Ovary (tissue), 9 donors: Measurements from ENCODE around the gene GAL3ST2. TPM values are rescaled to one million over a fixed set of nuclear protein-coding genes. Genes with fewer than 3 reads are reported as not detected.
"Not testable (repeated sequence)": the region's sequence is repeated elsewhere in the genome, so short reads cannot be mapped to it uniquely, and the experiment has no call there.

Experiments
- DNase-seq, 5 donors: peaks; one replicate each; pipeline ENCODE4 v3.0.0-alpha.2; 2019 to 2020
- H3K27ac ChIP-seq, 2 donors: fragments of 200-600 bp; one replicate each; pipeline versions ENCODE4 v1.5.1 to v1.8.0; 2019 to 2022
- H3K27me3 ChIP-seq: fragments of 200-600 bp; one replicate; pipeline ENCODE4 v1.8.0; 2022
- H3K36me3 ChIP-seq: fragments of 200-600 bp; sonication (generic); one replicate; pipeline ENCODE4 v1.5.1; 2019
- H3K4me1 ChIP-seq: one replicate; pipeline ENCODE4 v1.8.1; 2013; ENCODE audit warnings: mild to moderate bottlenecking, moderate library complexity; ENCODE audit not compliant: insufficient read depth
- H3K4me3 ChIP-seq: fragments of 200-600 bp; sonication (generic); one replicate; pipeline ENCODE4 v1.5.1; 2017
- H3K9me3 ChIP-seq, 2 donors: fragments of 200-600 bp in 1 of 2; sonication (generic) in 1 of 2; one replicate each; pipeline versions ENCODE4 v1.5.1 to v1.8.1; 2013 to 2019; ENCODE audit warnings: mild to moderate bottlenecking in 1 of 2, moderate library complexity in 1 of 2
- EP300 ChIP-seq: sonication (generic); formaldehyde crosslinking; IDR thresholded peaks from one replicate; pipeline ENCODE4 v1.6.1; 2017; ENCODE audit warnings: antibody characterized with exemption
- POLR2A ChIP-seq: fragments of 450-650 bp; IDR thresholded peaks from one replicate; pipeline ENCODE4 v1.6.1; 2017; ENCODE audit warnings: antibody characterized with exemption, mild to moderate bottlenecking, moderate library complexity
- WGBS, 3 donors: extraction: QIAGEN DNeasy Blood & Tissue Kit in 1 of 3; methylation state at CpG; one replicate each; pipeline versions ENCODE4 v1.1.5 to v1.1.7; 2013 to 2017; 5-methylcytosine and 5-hydroxymethylcytosine counted together
- intact Hi-C, 4 donors: fragments of 100-400 bp; cut with DNase I; formaldehyde crosslinking; loops; one replicate each; pipeline versions ENCODE4 v1.11.0 to v1.15.1; 2022 to 2023
- polyA plus RNA-seq, 2 donors: library from polyadenylated mRNA; stranded (reverse); fragments of 200-250 nt in 1 of 2; fragments of 350-450 nt in 1 of 2; fragmentation: Illumina TruSeq in 1 of 2; extraction: RNeasy Lipid Tissue Mini Kit (QIAGEN cat#74804) in 1 of 2; gene quantifications; one replicate each; pipeline ENCODE4 v1.2.3, GENCODE V29; 2013 to 2014
- total RNA-seq, 7 donors: library from RNA; depleted of rRNA in 2 of 7; stranded (reverse); fragments of >200 nt in 2 of 7; fragmentation: NEBNext Ultra II Directional in 3 of 7; extraction: Animal tissue kit (Norgen Biotek cat#: 25700) in 3 of 7; gene quantifications; one replicate each; pipeline versions ENCODE4 v1.1.0 to v1.2.4, GENCODE V29; 2016 to 2023
- TF ChIP-seq, protein P1 (sequence below), 3 donors: fragments of 450-650 bp in 2 of 3; fragments of 200-600 bp in 1 of 3; IDR thresholded peaks; one replicate each; pipeline versions ENCODE4 v1.5.1 to v1.8.0; 2016 to 2022; ENCODE audit warnings: antibody characterized with exemption in 3 of 3, mild to moderate bottlenecking in 1 of 3
- donor health status: DM: no; HTN: no; CAD: no; lungs with moderate emphysema.
- donor health status: DM: no; HTN: no; CAD: no.
- donor health status: Bipolar disorder and iron deficiency.
- donor health status: DM: yes; HTN: yes; CAD: no.
- donor health status: DM: no; HTN: no; CAD: no.
- donor health status: DM: yes; HTN: yes; CAD: no.

Gene GAL3ST2
- total and polyA plus RNA-seq, 9 donors: 0.05 to 4.3 (median 0.57) TPM; not detected in 3

DNA sequence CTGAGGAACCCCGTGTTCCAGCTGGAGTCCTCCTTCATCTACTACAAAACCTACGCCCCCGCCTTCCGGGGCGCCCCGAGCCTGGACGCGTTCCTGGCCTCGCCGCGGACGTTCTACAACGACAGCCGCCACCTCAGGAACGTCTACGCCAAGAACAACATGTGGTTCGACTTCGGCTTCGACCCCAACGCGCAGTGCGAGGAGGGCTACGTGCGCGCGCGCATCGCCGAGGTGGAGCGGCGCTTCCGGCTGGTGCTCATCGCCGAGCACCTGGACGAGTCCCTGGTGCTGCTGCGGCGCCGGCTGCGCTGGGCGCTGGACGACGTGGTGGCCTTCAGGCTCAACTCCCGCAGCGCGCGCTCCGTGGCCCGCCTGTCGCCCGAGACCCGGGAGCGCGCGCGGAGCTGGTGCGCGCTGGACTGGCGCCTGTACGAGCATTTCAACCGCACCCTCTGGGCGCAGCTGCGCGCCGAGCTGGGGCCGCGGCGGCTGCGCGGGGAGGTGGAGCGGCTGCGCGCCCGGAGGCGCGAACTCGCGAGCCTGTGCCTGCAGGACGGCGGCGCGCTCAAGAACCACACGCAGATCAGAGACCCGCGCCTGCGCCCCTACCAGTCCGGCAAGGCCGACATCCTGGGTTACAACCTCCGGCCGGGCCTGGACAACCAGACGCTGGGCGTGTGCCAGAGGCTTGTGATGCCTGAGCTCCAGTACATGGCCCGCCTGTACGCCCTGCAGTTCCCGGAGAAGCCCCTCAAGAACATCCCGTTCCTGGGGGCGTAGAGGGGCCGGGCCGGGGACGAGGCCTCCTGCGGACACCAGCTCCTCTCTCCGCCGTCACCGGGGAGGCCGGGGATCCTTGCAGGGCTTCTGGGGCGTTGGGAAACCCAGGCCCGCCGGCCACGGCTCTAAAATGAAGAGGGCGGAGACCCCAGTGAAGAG lies 27.0 kb downstream of the GAL3ST2 start:
- Histone ChIP-seq H3K27ac (no peak overlapping the region), H3K4me3 (peak overlapping the region; percentile 25), H3K27me3 (no peaks in the 10 kb centered on the region), H3K4me1 (peaks cover 3% of the 10 kb centered on the region), H3K36me3 (no peaks in the 10 kb centered on the region), H3K9me3 (no peaks in the 10 kb centered on the region)
- DNase-seq: peak; percentile 38 to 89 (median 59)
- whole genome bisulfite sequencing, 3 donors: 1% methylated on average over 90 to 109 of the region's 109 CpGs
- intact Hi-C loops: no loop called here
- TF ChIP-seq EP300 (no peak), POLR2A (no peak)
- TF ChIP-seq, protein P1, sequence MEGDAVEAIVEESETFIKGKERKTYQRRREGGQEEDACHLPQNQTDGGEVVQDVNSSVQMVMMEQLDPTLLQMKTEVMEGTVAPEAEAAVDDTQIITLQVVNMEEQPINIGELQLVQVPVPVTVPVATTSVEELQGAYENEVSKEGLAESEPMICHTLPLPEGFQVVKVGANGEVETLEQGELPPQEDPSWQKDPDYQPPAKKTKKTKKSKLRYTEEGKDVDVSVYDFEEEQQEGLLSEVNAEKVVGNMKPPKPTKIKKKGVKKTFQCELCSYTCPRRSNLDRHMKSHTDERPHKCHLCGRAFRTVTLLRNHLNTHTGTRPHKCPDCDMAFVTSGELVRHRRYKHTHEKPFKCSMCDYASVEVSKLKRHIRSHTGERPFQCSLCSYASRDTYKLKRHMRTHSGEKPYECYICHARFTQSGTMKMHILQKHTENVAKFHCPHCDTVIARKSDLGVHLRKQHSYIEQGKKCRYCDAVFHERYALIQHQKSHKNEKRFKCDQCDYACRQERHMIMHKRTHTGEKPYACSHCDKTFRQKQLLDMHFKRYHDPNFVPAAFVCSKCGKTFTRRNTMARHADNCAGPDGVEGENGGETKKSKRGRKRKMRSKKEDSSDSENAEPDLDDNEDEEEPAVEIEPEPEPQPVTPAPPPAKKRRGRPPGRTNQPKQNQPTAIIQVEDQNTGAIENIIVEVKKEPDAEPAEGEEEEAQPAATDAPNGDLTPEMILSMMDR (IDR thresholded peaks at IDR 0.05): no peak

DNA sequence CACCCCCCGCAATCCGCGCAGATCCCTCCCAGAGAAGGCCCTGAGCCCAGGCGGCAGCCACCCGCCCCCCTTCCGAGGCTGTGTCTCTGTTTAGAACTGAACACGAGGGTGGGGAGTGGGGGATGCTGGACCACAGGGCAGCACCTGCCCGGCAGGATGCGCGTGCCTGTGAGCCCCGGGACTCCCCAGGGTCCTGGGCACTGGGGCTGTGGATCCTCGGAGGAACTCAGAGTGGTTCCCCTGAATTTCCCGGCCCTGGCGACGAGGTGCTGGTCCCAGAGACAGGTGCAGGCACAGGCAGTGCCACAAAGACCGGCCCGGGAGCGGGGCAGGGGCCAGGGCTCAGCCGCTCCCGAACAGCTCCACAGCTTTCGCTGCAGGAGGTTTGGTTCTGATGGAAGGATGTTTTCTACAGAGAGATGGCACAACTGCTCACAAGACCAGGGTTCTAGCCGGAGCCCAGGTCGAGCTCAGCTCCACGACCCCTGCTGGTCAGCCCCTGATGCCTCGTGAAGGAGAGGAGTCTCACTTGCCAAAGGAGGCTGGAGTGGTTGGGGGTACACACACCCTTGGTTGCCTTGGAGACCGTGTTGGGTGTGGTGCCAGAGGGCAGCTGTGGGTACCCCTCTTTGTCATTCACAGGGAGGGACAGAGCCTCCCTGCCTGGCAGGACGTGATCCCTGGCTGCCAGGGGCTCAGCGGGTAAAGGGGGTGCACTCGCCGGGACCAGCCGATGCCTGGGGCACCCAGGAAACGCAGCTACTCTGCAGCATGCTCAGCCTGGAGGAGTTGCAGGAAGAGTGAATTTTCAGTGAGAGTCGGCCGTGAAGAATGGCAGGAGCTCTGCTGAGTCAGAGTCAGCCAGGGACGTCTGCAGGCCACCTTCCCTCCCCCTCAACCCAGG lies 28.0 kb downstream of the GAL3ST2 start:
- peak in 4 of 5 donors; percentile 15 to 40 (median 22) for DNase-seq
- intact Hi-C loops: no loop called here
- WGBS, 3 donors: 9 to 15% (median 14%) methylated on average over 27 to 35 of the region's 35 CpGs
- H3K4me3 ChIP-seq: peak overlapping the region; percentile 25
- H3K9me3 ChIP-seq: no peaks in the 10 kb centered on the region
- TF ChIP-seq, protein P1 (IDR thresholded peaks at IDR 0.05): no peak
- TF ChIP-seq EP300 (no peak), POLR2A (no peak)
- H3K27ac ChIP-seq: no peak overlapping the region
- H3K4me1 ChIP-seq: peaks cover 3% of the 10 kb centered on the region
- H3K36me3 ChIP-seq: no peaks in the 10 kb centered on the region
- no peaks in the 10 kb centered on the region for H3K27me3 ChIP-seq

DNA sequence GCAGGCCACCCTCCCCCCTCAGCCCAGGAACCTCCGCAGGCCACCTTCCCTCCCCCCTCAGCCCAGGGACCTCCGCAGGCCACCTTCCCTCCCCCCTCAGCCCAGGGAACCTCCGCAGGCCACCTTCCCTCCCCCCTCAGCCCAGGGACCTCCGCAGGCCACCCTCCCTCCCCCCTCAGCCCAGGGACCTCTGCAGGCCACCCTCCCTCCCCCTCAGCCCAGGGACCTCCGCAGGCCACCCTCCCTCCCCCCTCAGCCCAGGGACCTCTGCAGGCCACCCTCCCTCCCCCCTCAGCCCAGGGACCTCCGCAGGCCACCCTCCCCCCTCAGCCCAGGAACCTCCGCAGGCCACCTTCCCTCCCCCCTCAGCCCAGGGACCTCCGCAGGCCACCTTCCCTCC lies 29.6 kb downstream of the GAL3ST2 start:
- H3K4me3 ChIP-seq, H3K9me3 ChIP-seq, DNase-seq, H3K27ac ChIP-seq, H3K27me3 ChIP-seq, intact Hi-C loops, H3K4me1 ChIP-seq, H3K36me3 ChIP-seq: not testable (repeated sequence)
- WGBS, 3 donors: 32% methylated on average over 2 of the region's 8 CpGs; no CpG with 5 or more reads in 2 of the 3 donors

DNA sequence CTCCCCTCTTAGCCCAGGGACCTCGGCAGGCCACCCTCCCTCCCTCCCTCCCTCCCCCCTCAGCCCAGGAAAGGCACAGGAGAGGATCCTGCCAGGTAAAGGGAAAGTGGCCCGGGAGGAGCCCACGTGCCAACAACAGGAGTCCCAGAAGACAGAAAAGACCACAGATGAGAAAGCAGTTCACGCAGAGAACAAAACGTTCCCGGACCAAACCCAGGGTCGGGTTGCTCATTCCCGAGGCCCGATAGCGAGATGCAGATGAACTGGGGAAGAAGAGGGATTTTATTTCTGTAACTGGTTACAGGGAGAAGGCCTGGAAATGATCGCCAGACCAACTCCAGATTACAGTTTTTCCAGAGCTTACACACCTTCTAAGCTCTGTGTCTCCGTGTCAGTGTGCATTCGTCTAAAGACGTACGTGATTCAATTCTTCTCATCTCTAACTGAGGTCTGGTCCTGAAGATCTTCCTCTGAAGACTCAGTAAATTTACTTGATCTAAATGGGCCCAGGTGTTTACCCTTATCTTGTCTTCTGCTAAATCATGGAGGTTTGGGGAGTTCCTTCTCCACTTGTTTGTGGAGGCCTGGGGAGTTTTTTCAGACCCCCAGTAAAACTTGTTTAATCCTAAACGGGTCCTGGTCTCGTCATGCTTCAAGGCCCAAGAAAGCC lies 31.6 kb downstream of the GAL3ST2 start:
- H3K36me3 ChIP-seq: no peaks in the 10 kb centered on the region
- H3K4me3 ChIP-seq: no peak overlapping the region
- peaks cover 3% of the 10 kb centered on the region for H3K4me1 ChIP-seq
- H3K9me3 ChIP-seq: no peaks in the 10 kb centered on the region
- intact Hi-C loops: no loop called here
- TF ChIP-seq POLR2A: no peak
- TF ChIP-seq EP300: no peak
- TF ChIP-seq, protein P1 (IDR thresholded peaks at IDR 0.05): no peak
- no peaks in the 10 kb centered on the region for H3K27me3 ChIP-seq
- DNase-seq: peak in 3 of 5 donors; percentile 18 to 71 (median 43)
- no peak overlapping the region for H3K27ac ChIP-seq
- WGBS, 3 donors: 49 to 55% (median 52%) methylated on average over 16 to 17 of the region's 17 CpGs
